ENCODE data around the gene BABAM2. TPM values are rescaled to one million over a fixed set of nuclear protein-coding genes. Genes with fewer than 3 reads are reported as not detected.

The BABAM2 gene
- total and polyA plus RNA-seq, 4 donors: 9.9 to 17.0 (median 13.9) TPM

- H3K36me3 ChIP-seq (ENCODE audit: control insufficient read depth in 4 of 4, insufficient read depth in 3 of 4, low read depth in 1 of 4, low read length in 3 of 4): no peaks in the 10 kb centered on the region
- no peak overlapping the region for H3K4me3 ChIP-seq (ENCODE audit: low read depth in 1 of 3, low read length in 3 of 3)
- DNase-seq (ENCODE audit: low spot score): no peak
- no peaks in the 10 kb centered on the region for H3K9me3 ChIP-seq (ENCODE audit: control insufficient read depth in 4 of 4, low read length in 3 of 4)
- TF ChIP-seq EGR1 (IDR thresholded peaks at IDR 0.05; ENCODE audit: low read depth in 2 of 2): no peak
- no peak for TF ChIP-seq HNF4G (IDR thresholded peaks at IDR 0.05)
- no peak for TF ChIP-seq TAF1 (conservative IDR thresholded peaks at IDR 0.05)
- no peak for TF ChIP-seq CTCF (IDR thresholded peaks at IDR 0.05; ENCODE audit: low read depth, low read length, missing input control)
- TF ChIP-seq HNF4A (conservative IDR thresholded peaks at IDR 0.05): no peak
- TF ChIP-seq RAD21 (IDR thresholded peaks at IDR 0.05): no peak
- TF ChIP-seq YY1 (IDR thresholded peaks at IDR 0.05): no peak
- TF ChIP-seq SP1 (IDR thresholded peaks at IDR 0.05): no peak
- no peak for TF ChIP-seq GABPA (IDR thresholded peaks at IDR 0.05 in 1 of 2, conservative IDR thresholded peaks at IDR 0.05 in 1 of 2)
- TF ChIP-seq ATF3 (IDR thresholded peaks at IDR 0.05): no peak
- TF ChIP-seq MAX (IDR thresholded peaks at IDR 0.05): no peak
- 76% methylated on average over 8 of the region's 8 CpGs for WGBS
- H3K27ac ChIP-seq (ENCODE audit: low read depth in 1 of 2, low read length in 2 of 2): peak overlapping the region in 1 of 2 donors; percentile 78
- no peak overlapping the region for H3K9ac ChIP-seq (ENCODE audit: low read depth in 1 of 2, low read length in 2 of 2)
- H3K27me3 ChIP-seq (ENCODE audit: control insufficient read depth in 4 of 4, insufficient read depth in 4 of 4, low read length in 3 of 4): no peaks in the 10 kb centered on the region
- H3K4me1 ChIP-seq (ENCODE audit: control insufficient read depth in 4 of 4, insufficient read depth in 4 of 4, low read length in 3 of 4): peaks cover 11 to 25% (median 17%) of the 10 kb centered on the region in 4 donors
Observed at GRCh38 chr2:28332696-28333095, 442.2 kb downstream of the BABAM2 start.

- no peaks in the 10 kb centered on the region for H3K36me3 ChIP-seq (ENCODE audit: control insufficient read depth in 4 of 4, insufficient read depth in 3 of 4, low read depth in 1 of 4, low read length in 3 of 4)
- peak overlapping the region; percentile 73 to 78 for H3K27ac ChIP-seq (ENCODE audit: low read depth in 1 of 2, low read length in 2 of 2)
- H3K9ac ChIP-seq (ENCODE audit: low read depth in 1 of 2, low read length in 2 of 2): no peak overlapping the region
- no peak for DNase-seq (ENCODE audit: low spot score)
- no peaks in the 10 kb centered on the region for H3K27me3 ChIP-seq (ENCODE audit: control insufficient read depth in 4 of 4, insufficient read depth in 4 of 4, low read length in 3 of 4)
- no peak overlapping the region for H3K4me3 ChIP-seq (ENCODE audit: low read depth in 1 of 3, low read length in 3 of 3)
- no peak for TF ChIP-seq ZBTB33 (IDR thresholded peaks at IDR 0.05)
- TF ChIP-seq JUND (IDR thresholded peaks at IDR 0.05): peak in 1 of 2 donors; percentile 29
- TF ChIP-seq YY1 (IDR thresholded peaks at IDR 0.05): peak; percentile 56
- TF ChIP-seq REST (IDR thresholded peaks at IDR 0.05): peak; percentile 42
- TF ChIP-seq SP1 (IDR thresholded peaks at IDR 0.05): peak; percentile 73
- no peak for TF ChIP-seq TAF1 (conservative IDR thresholded peaks at IDR 0.05)
- no peak for TF ChIP-seq NR2F2 (IDR thresholded peaks at IDR 0.05)
- TF ChIP-seq HNF4G (IDR thresholded peaks at IDR 0.05): no peak
- TF ChIP-seq EGR1 (IDR thresholded peaks at IDR 0.05; ENCODE audit: low read depth in 2 of 2): peak in 1 of 2 donors; percentile 29
- peak; percentile 68 for TF ChIP-seq MAX (IDR thresholded peaks at IDR 0.05)
- peak; percentile 60 to 73 for TF ChIP-seq HNF4A (conservative IDR thresholded peaks at IDR 0.05)
- peak; percentile 51 to 72 for TF ChIP-seq RXRA (IDR thresholded peaks at IDR 0.05)
- H3K4me1 ChIP-seq (ENCODE audit: control insufficient read depth in 4 of 4, insufficient read depth in 4 of 4, low read length in 3 of 4): peaks cover 15 to 37% (median 29%) of the 10 kb centered on the region in 4 donors
- WGBS: 38% methylated on average over 15 of the region's 15 CpGs
- H3K9me3 ChIP-seq (ENCODE audit: control insufficient read depth in 4 of 4, low read length in 3 of 4): no peaks in the 10 kb centered on the region
Observed at GRCh38 chr2:28333606-28334526, 443.3 kb downstream of the BABAM2 start.

All from liver (tissue), 9 donors.